Fibroblast of mammary gland (primary cell): ENCODE results near the gene BBLN.

Source experiments
- DNase-seq: peaks from one replicate; pipeline ENCODE4 v3.0.0-alpha.2; 2010; ENCODE audit warnings: low read depth
- H3K4me3 ChIP-seq: 2 replicates; pipeline ENCODE4 v1.5.1; 2011; ENCODE audit warnings: low read depth, mild to moderate bottlenecking, low read length, moderate library complexity; ENCODE audit not compliant: control insufficient read depth
- CTCF ChIP-seq: conservative IDR thresholded peaks from 2 replicates; pipeline ENCODE4 v1.5.1; 2011; ENCODE audit warnings: low read depth, low read length, inconsistent platforms; ENCODE audit not compliant: control insufficient read depth, insufficient read depth

Gene BBLN

GRCh38 chr9:128153060-128153946 is 6.8 kb upstream of the BBLN start:
- no peak overlapping the region for H3K4me3 ChIP-seq
- no peak for TF ChIP-seq CTCF
- no peak for DNase-seq

GRCh38 chr9:128153947-128154695 is 5.9 kb upstream of the BBLN start:
- H3K4me3 ChIP-seq: no peak overlapping the region
- no peak for DNase-seq
- TF ChIP-seq CTCF: no peak

GRCh38 chr9:128155736-128156500 is 4.1 kb upstream of the BBLN start:
- DNase-seq: no peak
- TF ChIP-seq CTCF: no peak
- no peak overlapping the region for H3K4me3 ChIP-seq

GRCh38 chr9:128159522-128159783 is 612 bp upstream of the BBLN start:
- DNase-seq: no peak
- H3K4me3 ChIP-seq: peak overlapping the region; percentile 44
- no peak for TF ChIP-seq CTCF

- no peak for TF ChIP-seq CTCF
- DNase-seq: peak; percentile 31
These were observed 530 bp downstream of the BBLN start for GRCh38 chr9:128160603-128160987.

GRCh38 chr9:128161215-128161902 is 1.3 kb downstream of the BBLN start:
- no peak for TF ChIP-seq CTCF
- DNase-seq: peak; percentile 14
- H3K4me3 ChIP-seq: no peak overlapping the region

More at GRCh38 chr9:128160603-128160987, 530 bp downstream of the BBLN start:
- peak overlapping the region; percentile 77 for H3K4me3 ChIP-seq
